Gastrocnemius medialis (tissue), 4 donors: Measurements from ENCODE around the gene SLC24A3.

Experiments used
- CTCF ChIP-seq, 5 experiments: fragments of 450-650 bp in 3 of 5; fragments of 200-600 bp in 2 of 5; sonication (generic) in 2 of 5; IDR thresholded peaks in 4 of 5; conservative IDR thresholded peaks in 1 of 5; 1 replicate in 4 of 5; 2 replicates in 1 of 5; pipeline ENCODE4 v1.5.1; 2016 to 2019; ENCODE audit warnings: antibody characterized with exemption in 5 of 5, mild to moderate bottlenecking in 3 of 5, moderate library complexity in 3 of 5
- POLR2A ChIP-seq, 2 donors: fragments of 450-650 bp; IDR thresholded peaks; one replicate each; pipeline ENCODE4 v1.6.1; 2017; ENCODE audit warnings: antibody characterized with exemption in 2 of 2, mild to moderate bottlenecking in 2 of 2, moderate library complexity in 2 of 2

DNA sequence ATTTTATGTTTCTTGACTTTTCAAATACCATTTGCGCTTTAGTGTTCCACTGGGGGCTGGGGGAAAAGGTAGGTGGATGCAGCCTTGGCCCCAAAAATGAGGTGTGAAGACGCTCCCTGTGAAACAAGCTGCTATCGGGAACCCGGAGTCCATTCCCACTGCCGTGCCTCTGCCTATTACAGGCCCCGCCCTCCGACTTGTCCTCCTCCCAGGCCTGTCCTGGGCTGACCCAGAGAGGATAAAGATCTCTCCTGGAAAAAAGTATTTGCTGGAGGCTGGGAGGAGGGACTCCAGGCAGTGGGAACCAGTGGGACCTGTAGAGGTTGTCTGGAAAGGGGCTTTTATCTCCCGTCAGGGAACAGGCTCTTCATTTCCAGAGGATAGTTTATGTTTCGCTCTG is 215.0 kb downstream of the SLC24A3 start:
- TF ChIP-seq CTCF (IDR thresholded peaks at IDR 0.05 in 4 of 5, conservative IDR thresholded peaks at IDR 0.05 in 1 of 5) (no peak), POLR2A (IDR thresholded peaks at IDR 0.05) (no peak)
